Omental fat pad (tissue), 4 donors: ENCODE measurements around the gene TEAD1. TPM values are rescaled to one million over a fixed set of nuclear protein-coding genes. Genes with fewer than 3 reads are reported as not detected.

Experiments
- ATAC-seq: fragments of 150-250 bp; one replicate; pipeline ENCODE4 v1.9.1; 2016; ENCODE audit warnings: mild to moderate bottlenecking, moderate library complexity; ENCODE audit not compliant: low FRiP score
- DNase-seq: peaks from one replicate; pipeline ENCODE4 v3.0.0-alpha.2; 2019; ENCODE audit warnings: low spot score
- CTCF ChIP-seq, 3 donors: fragments of 450-650 bp; IDR thresholded peaks; one replicate each; pipeline ENCODE4 v1.5.1; 2016 to 2017; ENCODE audit warnings: antibody characterized with exemption in 3 of 3, mild to moderate bottlenecking in 3 of 3, moderate library complexity in 2 of 3
- total RNA-seq, 4 donors: library from RNA; depleted of rRNA; stranded (reverse); fragments of >200 nt; gene quantifications; one replicate each; pipeline ENCODE4 v1.1.0, GENCODE V29; 2016

Gene TEAD1
- total RNA-seq, 4 donors from 2014 or later = 81.7 to 123 (median 103) TPM

- ATAC-seq (no peak), DNase-seq (no peak)
- no peak for TF ChIP-seq CTCF (IDR thresholded peaks at IDR 0.05)
Measured at GRCh38 chr11:12764187-12764914, 90.1 kb downstream of the TEAD1 start.

- DNase-seq (no peak), ATAC-seq (no peak)
- TF ChIP-seq CTCF (IDR thresholded peaks at IDR 0.05) = no peak
Measured at GRCh38 chr11:12765428-12765827, 91.2 kb downstream of the TEAD1 start.

GRCh38 chr11:12767027-12767426 lies 92.8 kb downstream of the TEAD1 start:
- no peak for ATAC-seq
- DNase-seq = no peak
- no peak for TF ChIP-seq CTCF (IDR thresholded peaks at IDR 0.05)

- no peak for DNase-seq
- no peak for TF ChIP-seq CTCF (IDR thresholded peaks at IDR 0.05)
- no peak for ATAC-seq
Measured at GRCh38 chr11:12767577-12767976, 93.4 kb downstream of the TEAD1 start.

- DNase-seq = no peak
- ATAC-seq = no peak
- TF ChIP-seq CTCF (IDR thresholded peaks at IDR 0.05) = no peak
Measured at GRCh38 chr11:12768726-12769673, 94.8 kb downstream of the TEAD1 start.

GRCh38 chr11:12769834-12770345 lies 95.7 kb downstream of the TEAD1 start:
- DNase-seq = no peak
- peak; percentile 75 for ATAC-seq
- no peak for TF ChIP-seq CTCF (IDR thresholded peaks at IDR 0.05)
